SU-DHL-6 (cell line): ENCODE data around the gene GNG7.
"Not testable (repeated sequence)": the region's sequence is repeated elsewhere in the genome, so short reads cannot be mapped to it uniquely, and the experiment has no call there.

Source experiments
- H2AFZ ChIP-seq: fragments of 200-600 bp; sonication (generic); 2 replicates; pipeline ENCODE4 v1.6.1; 2014; ENCODE audit warnings: low read depth, mild to moderate bottlenecking, moderate library complexity, mixed read lengths, antibody characterized with exemption, low read length; ENCODE audit not compliant: severe bottlenecking
- H3F3A ChIP-seq: fragments of 200-600 bp; shearing (Covaris generic); 2 replicates; pipeline ENCODE4 v1.6.0; 2016; ENCODE audit warnings: antibody characterized with exemption, mild to moderate bottlenecking; ENCODE audit not compliant: insufficient read depth
- H3K27ac ChIP-seq: fragments of 200-600 bp; sonication (generic); 2 replicates; pipeline ENCODE4 v1.5.1; 2016; ENCODE audit warnings: low read depth, mild to moderate bottlenecking, low read length, moderate library complexity, mixed read lengths
- H3K27me3 ChIP-seq: fragments of 200-600 bp; sonication (generic), shearing (Covaris generic); 2 replicates; pipeline ENCODE4 v1.6.0; 2014; ENCODE audit warnings: mild to moderate bottlenecking, low read length
- H3K36me3 ChIP-seq: fragments of 200-600 bp; sonication (generic); 2 replicates; pipeline ENCODE4 v1.6.1; 2014; ENCODE audit warnings: mild to moderate bottlenecking, low read length, mixed read lengths
- H3K4me2 ChIP-seq: fragments of 300-600, 200-600 bp; shearing (Covaris generic), sonication (generic); 2 replicates; pipeline ENCODE4 v1.6.0; 2014; ENCODE audit warnings: low read length, low read depth, mild to moderate bottlenecking; ENCODE audit not compliant: poor library complexity, severe bottlenecking
- H3K4me3 ChIP-seq: fragments of 200-600 bp; sonication (generic); 2 replicates; pipeline ENCODE4 v1.5.1; 2014; ENCODE audit warnings: antibody characterized with exemption, low read length, mild to moderate bottlenecking, mixed read lengths; ENCODE audit not compliant: insufficient read depth, poor library complexity, severe bottlenecking
- H3K79me2 ChIP-seq: fragments of 200-600 bp; sonication (generic); 2 replicates; pipeline ENCODE4 v1.6.1; 2014; ENCODE audit warnings: mild to moderate bottlenecking, low read length, moderate library complexity; ENCODE audit not compliant: insufficient read depth
- H3K9ac ChIP-seq: fragments of 200-600 bp; sonication (generic); 2 replicates; pipeline ENCODE4 v1.7.0; 2014; ENCODE audit warnings: mild to moderate bottlenecking, low read length
- H3K9me2 ChIP-seq: fragments of 200-600 bp; sonication (generic); replicated peaks from 2 replicates; pipeline ENCODE4 v1.6.1; 2014; ENCODE audit warnings: low read length; ENCODE audit not compliant: insufficient read depth
- H3K9me3 ChIP-seq: fragments of 200-600 bp; sonication (generic); 2 replicates; pipeline ENCODE4 v1.6.1; 2014; ENCODE audit warnings: low read length, mixed read lengths; ENCODE audit not compliant: insufficient read depth
- H4K20me1 ChIP-seq: fragments of 200-600 bp; sonication (generic); 2 replicates; pipeline ENCODE4 v1.6.1; 2014; ENCODE audit warnings: low read depth, mild to moderate bottlenecking, antibody characterized with exemption, low read length, moderate library complexity, mixed read lengths
- EZH2phosphoT487 ChIP-seq: fragments of 200-600 bp; sonication (generic), shearing (Covaris generic); conservative IDR thresholded peaks from 2 replicates; pipeline ENCODE4 v1.6.1; 2018; ENCODE audit warnings: mild to moderate bottlenecking, antibody characterized with exemption, low read length, moderate library complexity, mixed read lengths
- TF ChIP-seq, protein P1 (sequence below): fragments of 200-600 bp; sonication (generic); IDR thresholded peaks from one replicate; pipeline ENCODE4 v1.5.1; 2017; ENCODE audit warnings: antibody characterized with exemption, mild to moderate bottlenecking, low read length, moderate library complexity; ENCODE audit not compliant: insufficient read depth, poor library complexity, severe bottlenecking

The GNG7 gene

DNA sequence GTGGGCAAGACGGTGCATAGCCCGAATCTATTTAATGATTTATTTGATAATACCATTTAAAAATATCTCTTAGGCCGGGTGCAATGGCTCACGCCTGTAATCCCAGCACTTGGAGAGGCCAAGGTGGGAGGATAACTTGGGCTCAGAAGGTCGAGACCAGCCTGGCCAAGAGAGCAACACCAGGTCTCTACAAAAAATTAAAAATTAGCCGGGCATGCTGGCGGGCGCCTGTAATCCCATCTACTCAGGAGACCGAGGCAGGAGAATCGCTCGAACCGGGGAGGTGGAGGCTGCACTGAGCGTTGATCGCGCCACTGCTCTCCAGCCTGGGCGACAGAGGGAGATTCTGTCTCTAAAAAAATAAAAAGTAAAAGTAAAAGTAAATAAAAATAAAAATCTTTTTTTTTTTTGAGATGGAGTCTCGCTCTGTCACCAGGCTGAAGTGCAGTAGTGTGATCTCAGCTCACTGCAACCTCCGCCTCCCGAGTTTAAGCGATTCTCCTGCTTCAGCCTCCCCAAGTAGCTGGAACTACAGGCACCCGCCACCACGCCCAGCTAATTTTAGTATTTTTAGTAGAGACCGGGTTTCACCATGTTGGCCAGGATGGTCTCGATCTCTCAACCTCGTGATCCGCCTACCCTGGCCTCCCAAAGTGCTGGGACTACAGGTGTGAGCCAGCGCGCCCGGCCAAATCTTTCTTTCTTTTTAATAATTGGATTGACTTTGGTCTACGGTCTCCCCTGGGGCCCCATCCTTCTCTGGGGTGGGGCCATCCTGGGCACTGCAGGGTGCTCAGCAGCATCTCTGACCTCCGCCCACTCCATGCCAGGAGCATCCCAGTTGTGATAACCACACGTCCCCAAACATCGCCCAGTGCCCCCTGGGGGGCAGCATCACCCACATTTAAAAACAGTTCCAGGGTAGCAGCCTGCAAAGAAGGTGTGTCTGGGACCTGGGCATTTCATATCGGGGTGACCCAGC is 90.7 kb downstream of the GNG7 start:
- Histone ChIP-seq H3K27me3 (no peaks in the 10 kb centered on the region), H3K9me2 (no peaks in the 10 kb centered on the region), H4K20me1 (no peaks in the 10 kb centered on the region), H2AFZ (no peak overlapping the region), H3K27ac (no peak overlapping the region), H3F3A (peaks cover 34% of the 10 kb centered on the region), H3K36me3 (no peaks in the 10 kb centered on the region), H3K9me3 (no peaks in the 10 kb centered on the region), H3K4me2 (peak overlapping the region; percentile 79), H3K4me3 (no peak overlapping the region), H3K79me2 (no peaks in the 10 kb centered on the region), H3K9ac (no peak overlapping the region)
- TF ChIP-seq EZH2phosphoT487, result no peak
- TF ChIP-seq, protein P1, sequence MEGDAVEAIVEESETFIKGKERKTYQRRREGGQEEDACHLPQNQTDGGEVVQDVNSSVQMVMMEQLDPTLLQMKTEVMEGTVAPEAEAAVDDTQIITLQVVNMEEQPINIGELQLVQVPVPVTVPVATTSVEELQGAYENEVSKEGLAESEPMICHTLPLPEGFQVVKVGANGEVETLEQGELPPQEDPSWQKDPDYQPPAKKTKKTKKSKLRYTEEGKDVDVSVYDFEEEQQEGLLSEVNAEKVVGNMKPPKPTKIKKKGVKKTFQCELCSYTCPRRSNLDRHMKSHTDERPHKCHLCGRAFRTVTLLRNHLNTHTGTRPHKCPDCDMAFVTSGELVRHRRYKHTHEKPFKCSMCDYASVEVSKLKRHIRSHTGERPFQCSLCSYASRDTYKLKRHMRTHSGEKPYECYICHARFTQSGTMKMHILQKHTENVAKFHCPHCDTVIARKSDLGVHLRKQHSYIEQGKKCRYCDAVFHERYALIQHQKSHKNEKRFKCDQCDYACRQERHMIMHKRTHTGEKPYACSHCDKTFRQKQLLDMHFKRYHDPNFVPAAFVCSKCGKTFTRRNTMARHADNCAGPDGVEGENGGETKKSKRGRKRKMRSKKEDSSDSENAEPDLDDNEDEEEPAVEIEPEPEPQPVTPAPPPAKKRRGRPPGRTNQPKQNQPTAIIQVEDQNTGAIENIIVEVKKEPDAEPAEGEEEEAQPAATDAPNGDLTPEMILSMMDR, result no peak

DNA sequence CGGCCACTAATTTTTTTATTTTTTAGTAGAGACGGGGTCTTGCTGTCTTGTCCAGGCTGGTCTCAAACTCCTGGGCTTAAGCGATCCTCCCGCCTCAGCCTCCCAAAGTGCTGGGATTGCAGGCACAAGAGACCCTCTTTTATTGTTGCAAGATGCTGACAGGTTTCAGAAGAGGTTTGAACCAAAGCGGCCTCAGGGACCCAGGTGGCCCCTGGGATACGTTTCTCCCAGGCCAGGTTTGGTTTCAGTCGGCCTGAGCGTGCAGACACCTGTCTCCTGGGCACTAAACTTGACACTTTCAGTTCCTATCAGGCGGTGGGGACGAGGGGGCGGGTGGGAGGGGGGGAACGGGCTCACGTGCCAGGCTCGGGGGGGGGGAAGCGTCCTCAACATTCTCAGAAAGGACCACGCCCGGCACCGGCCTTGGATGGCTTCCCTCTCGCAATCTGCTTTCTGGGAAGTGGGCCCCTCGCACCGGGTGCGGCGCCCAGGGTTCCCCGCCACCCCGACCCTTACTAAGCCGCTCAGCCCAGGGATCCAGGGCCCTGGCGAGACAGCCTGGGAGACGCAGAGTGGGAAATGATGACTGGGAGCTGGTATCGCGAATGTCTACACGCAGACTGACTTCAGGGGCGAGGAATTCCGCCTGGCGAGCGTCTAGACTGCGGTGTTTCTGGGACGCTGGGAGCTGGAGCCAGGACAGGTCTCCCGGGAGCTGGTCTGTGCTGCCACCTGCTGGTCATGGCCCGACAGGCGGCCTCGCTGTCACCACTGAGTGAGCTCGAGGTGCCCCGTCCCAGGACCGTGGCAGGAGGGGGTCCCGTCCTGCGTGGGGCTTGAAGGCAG is 91.6 kb downstream of the GNG7 start:
- no peaks in the 10 kb centered on the region for H3K36me3 ChIP-seq
- no peaks in the 10 kb centered on the region for H4K20me1 ChIP-seq
- H3K9me3 ChIP-seq, result no peaks in the 10 kb centered on the region
- no peak for TF ChIP-seq EZH2phosphoT487
- TF ChIP-seq, protein P1, result peak; percentile 62
- no peaks in the 10 kb centered on the region for H3K27me3 ChIP-seq
- H3K4me3 ChIP-seq, result peak overlapping the region; percentile 51
- H3K9me2 ChIP-seq, result no peaks in the 10 kb centered on the region
- no peaks in the 10 kb centered on the region for H3K79me2 ChIP-seq
- H2AFZ ChIP-seq, result peak overlapping the region; percentile 79
- peak overlapping the region; percentile 56 for H3K9ac ChIP-seq
- peak overlapping the region; percentile 92 for H3K27ac ChIP-seq
- peaks cover 33% of the 10 kb centered on the region for H3F3A ChIP-seq
- H3K4me2 ChIP-seq, result peak overlapping the region; percentile 79

DNA sequence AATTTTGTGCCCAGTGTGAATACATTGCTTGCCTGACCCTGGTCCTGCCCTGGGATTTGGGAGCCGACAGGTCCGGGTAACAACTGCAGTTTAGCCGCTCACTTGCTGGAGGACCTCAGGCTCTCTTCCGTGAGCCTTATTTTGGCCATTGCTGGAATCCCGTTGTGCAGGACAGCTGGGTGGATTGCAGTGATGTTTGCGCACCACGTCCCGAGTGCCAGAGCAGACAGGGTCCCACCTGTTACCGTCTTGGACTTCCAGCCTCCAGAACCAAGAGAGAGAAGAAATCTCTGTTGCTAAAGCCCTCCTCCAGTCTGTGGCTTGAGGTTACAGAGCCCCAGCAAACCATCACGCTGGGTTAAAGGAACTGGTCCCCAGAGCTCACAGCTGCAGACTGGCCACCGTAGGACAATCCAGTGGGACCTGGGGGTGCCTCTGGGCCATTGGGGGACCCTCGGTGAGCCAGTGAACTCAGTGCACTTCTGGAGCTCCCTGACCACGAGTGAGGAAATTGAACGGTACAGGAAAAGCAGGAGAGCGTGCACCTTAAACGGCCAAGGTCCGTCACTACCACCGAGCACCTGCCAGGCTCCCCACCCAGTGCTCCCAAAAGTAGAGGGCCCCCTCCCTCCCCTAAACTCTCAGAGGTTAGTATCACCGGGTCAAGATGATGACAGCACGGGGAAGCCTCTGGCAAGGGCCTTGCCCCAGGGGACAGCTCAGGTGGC is 92.9 kb downstream of the GNG7 start:
- H3K9me3 ChIP-seq, result no peaks in the 10 kb centered on the region
- no peak overlapping the region for H2AFZ ChIP-seq
- peak overlapping the region; percentile 92 for H3K27ac ChIP-seq
- H3K9ac ChIP-seq, result peak overlapping the region; percentile 13; the same call in 1 of the 2 replicates
- H3K9me2 ChIP-seq, result no peaks in the 10 kb centered on the region
- no peaks in the 10 kb centered on the region for H3K27me3 ChIP-seq
- no peaks in the 10 kb centered on the region for H4K20me1 ChIP-seq
- H3K4me3 ChIP-seq, result no peak overlapping the region
- TF ChIP-seq, protein P1, result no peak
- TF ChIP-seq EZH2phosphoT487, result no peak
- H3F3A ChIP-seq, result peaks cover 33% of the 10 kb centered on the region
- H3K4me2 ChIP-seq, result peak overlapping the region; percentile 48
- H3K79me2 ChIP-seq, result no peaks in the 10 kb centered on the region
- H3K36me3 ChIP-seq, result no peaks in the 10 kb centered on the region

DNA sequence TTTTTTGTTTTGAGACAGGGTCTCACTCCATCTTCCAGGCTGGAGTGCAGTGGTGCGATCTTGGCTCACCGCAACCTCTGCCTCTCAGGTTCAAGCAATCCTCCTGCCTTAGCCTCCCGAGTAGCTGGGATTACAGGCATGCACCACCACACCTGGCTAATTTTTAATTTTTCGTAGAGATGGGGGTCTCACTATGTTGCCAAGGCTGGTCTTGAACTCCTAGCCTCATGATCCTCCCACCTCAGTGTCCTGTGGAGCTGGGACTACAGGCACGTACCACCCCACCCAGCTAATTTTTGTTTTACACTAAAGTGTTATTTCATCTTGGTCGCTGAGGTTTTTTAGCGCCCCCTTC is 93.5 kb downstream of the GNG7 start:
- H3K79me2 ChIP-seq, H3K4me3 ChIP-seq, H3K27me3 ChIP-seq, H4K20me1 ChIP-seq, H3K36me3 ChIP-seq, H3K9me2 ChIP-seq, H3K9me3 ChIP-seq, H2AFZ ChIP-seq: not testable (repeated sequence)
- H3K27ac ChIP-seq, result peak overlapping the region; percentile 92
- H3K9ac ChIP-seq, result peak overlapping the region; percentile 13; the same call in 1 of the 2 replicates
- peaks cover 33% of the 10 kb centered on the region for H3F3A ChIP-seq
- H3K4me2 ChIP-seq, result peak overlapping the region; percentile 48
